Measurements from ENCODE around the gene SEPTIN5.
A peak's percentile ranks its signal among the peaks of the same experiment; 100 is the strongest.

SEPTIN5 gene

GRCh38 chr22:19714312-19715187, at the start of gene SEPTIN5:
TSS of gene SEPTIN5 (plus strand) at chr22:19714503. CDS start at chr22:19714589, 86 bp downstream.
- no peak for DNase-seq (ENCODE audit: extremely low read depth, low read depth)
- TF ChIP-seq CTCF (IDR thresholded peaks at IDR 0.05; ENCODE audit: low read depth, low read length): no peak

GRCh38 chr22:19664951-19665783, 49.1 kb upstream of the SEPTIN5 start:
- TF ChIP-seq CTCF (IDR thresholded peaks at IDR 0.05; ENCODE audit: low read depth, low read length): no peak
- no peak for DNase-seq (ENCODE audit: extremely low read depth, low read depth)

GRCh38 chr22:19665784-19666672, 48.3 kb upstream of the SEPTIN5 start:
- DNase-seq (ENCODE audit: extremely low read depth, low read depth): no peak
- TF ChIP-seq CTCF (IDR thresholded peaks at IDR 0.05; ENCODE audit: low read depth, low read length): no peak

GRCh38 chr22:19666673-19667593, 47.4 kb upstream of the SEPTIN5 start:
- TF ChIP-seq CTCF (IDR thresholded peaks at IDR 0.05; ENCODE audit: low read depth, low read length): no peak
- peak; percentile 5 for DNase-seq (ENCODE audit: extremely low read depth, low read depth)

GRCh38 chr22:19667872-19668740, 46.2 kb upstream of the SEPTIN5 start:
- DNase-seq (ENCODE audit: extremely low read depth, low read depth): no peak
- no peak for TF ChIP-seq CTCF (IDR thresholded peaks at IDR 0.05; ENCODE audit: low read depth, low read length)
